Activated T-helper 17 cell treated with anti-CD3 and anti-CD28 coated beads, Interleukin-2, amount 50 U/mL, for 72 hours (primary cell): ENCODE measurements around the gene CCDC13. TPM values are rescaled to one million over a fixed set of nuclear protein-coding genes. Genes with fewer than 3 reads are reported as not detected.

Source experiments
- ATAC-seq: fragments of 150-1000 bp; cut with Tn5 transposase; replicated peaks from 2 replicates; pipeline ENCODE4 v1.10.0; 2021; ENCODE audit warnings: mild to moderate bottlenecking, moderate library complexity
- H3K27ac Mint-ChIP-seq: one replicate; pipeline ENCODE4 v1.8.0; 2022; ENCODE audit warnings: mixed read lengths
- H3K27me3 Mint-ChIP-seq: one replicate; pipeline ENCODE4 v1.8.0; 2022; ENCODE audit warnings: mixed read lengths
- H3K36me3 Mint-ChIP-seq: one replicate; pipeline ENCODE4 v1.8.0; 2022; ENCODE audit warnings: low read depth, mild to moderate bottlenecking, mixed read lengths
- H3K4me1 Mint-ChIP-seq: one replicate; pipeline ENCODE4 v1.8.0; 2022; ENCODE audit warnings: mixed read lengths
- H3K4me3 Mint-ChIP-seq: one replicate; pipeline ENCODE4 v1.8.0; 2022; ENCODE audit warnings: mild to moderate bottlenecking, mixed read lengths
- H3K9me3 Mint-ChIP-seq: one replicate; pipeline ENCODE4 v1.8.0; 2022; ENCODE audit warnings: mixed read lengths
- total RNA-seq, 2 donors: library from RNA; stranded (reverse); gene quantifications; one replicate each; pipeline ENCODE4 v1.2.3, GENCODE V29; 2022

Gene CCDC13
- total RNA-seq, 2 donors from 2014 or later, result 0.24 TPM; not detected in 1

- ATAC-seq, result no peak
- H3K4me3 Mint-ChIP-seq, result no peak overlapping the region
- no peaks in the 10 kb centered on the region for H3K36me3 Mint-ChIP-seq
- H3K27me3 Mint-ChIP-seq, result no peaks in the 10 kb centered on the region
- H3K27ac Mint-ChIP-seq, result no peak overlapping the region
- no peaks in the 10 kb centered on the region for H3K4me1 Mint-ChIP-seq
- H3K9me3 Mint-ChIP-seq, result no peaks in the 10 kb centered on the region
These were observed 33.5 kb downstream of the CCDC13 start for GRCh38 chr3:42739401-42740158.

- no peaks in the 10 kb centered on the region for H3K27me3 Mint-ChIP-seq
- H3K36me3 Mint-ChIP-seq, result no peaks in the 10 kb centered on the region
- ATAC-seq, result no peak
- no peaks in the 10 kb centered on the region for H3K9me3 Mint-ChIP-seq
- H3K4me3 Mint-ChIP-seq, result no peak overlapping the region
- no peak overlapping the region for H3K27ac Mint-ChIP-seq
- no peaks in the 10 kb centered on the region for H3K4me1 Mint-ChIP-seq
These were observed 36.5 kb downstream of the CCDC13 start for GRCh38 chr3:42736531-42736930.

- Mint-ChIP-seq H3K9me3 (no peaks in the 10 kb centered on the region), H3K27ac (no peak overlapping the region), H3K36me3 (no peaks in the 10 kb centered on the region), H3K4me3 (no peak overlapping the region), H3K4me1 (no peaks in the 10 kb centered on the region), H3K27me3 (no peaks in the 10 kb centered on the region)
- ATAC-seq, result no peak
These were observed 37.0 kb downstream of the CCDC13 start for GRCh38 chr3:42736081-42736480.

- Mint-ChIP-seq H3K4me1 (no peaks in the 10 kb centered on the region), H3K27ac (no peak overlapping the region), H3K27me3 (no peaks in the 10 kb centered on the region)
These were observed 37.4 kb downstream of the CCDC13 start for GRCh38 chr3:42735615-42736014.

GRCh38 chr3:42735019-42735418 lies 38.0 kb downstream of the CCDC13 start:
- H3K4me1 Mint-ChIP-seq, result no peaks in the 10 kb centered on the region
- no peak for ATAC-seq
- no peak overlapping the region for H3K4me3 Mint-ChIP-seq
- no peaks in the 10 kb centered on the region for H3K9me3 Mint-ChIP-seq
- no peak overlapping the region for H3K27ac Mint-ChIP-seq
- no peaks in the 10 kb centered on the region for H3K27me3 Mint-ChIP-seq
- H3K36me3 Mint-ChIP-seq, result no peaks in the 10 kb centered on the region

More at GRCh38 chr3:42735615-42736014, 37.4 kb downstream of the CCDC13 start:
- H3K9me3 Mint-ChIP-seq, result no peaks in the 10 kb centered on the region
- H3K36me3 Mint-ChIP-seq, result no peaks in the 10 kb centered on the region
- no peak overlapping the region for H3K4me3 Mint-ChIP-seq
- ATAC-seq, result no peak

GRCh38 chr3:42734263-42734860 lies 38.7 kb downstream of the CCDC13 start:
- ATAC-seq, result no peak
- Mint-ChIP-seq H3K27me3 (no peaks in the 10 kb centered on the region), H3K27ac (no peak overlapping the region), H3K9me3 (no peaks in the 10 kb centered on the region), H3K36me3 (no peaks in the 10 kb centered on the region), H3K4me1 (no peaks in the 10 kb centered on the region), H3K4me3 (no peak overlapping the region)

GRCh38 chr3:42733501-42734262 lies 39.4 kb downstream of the CCDC13 start:
- no peaks in the 10 kb centered on the region for H3K36me3 Mint-ChIP-seq
- ATAC-seq, result no peak
- H3K4me1 Mint-ChIP-seq, result no peaks in the 10 kb centered on the region
- H3K4me3 Mint-ChIP-seq, result no peak overlapping the region
- no peaks in the 10 kb centered on the region for H3K27me3 Mint-ChIP-seq
- no peak overlapping the region for H3K27ac Mint-ChIP-seq
- no peaks in the 10 kb centered on the region for H3K9me3 Mint-ChIP-seq

GRCh38 chr3:42732829-42733459 lies 40.1 kb downstream of the CCDC13 start:
- H3K4me1 Mint-ChIP-seq, result no peaks in the 10 kb centered on the region
- no peaks in the 10 kb centered on the region for H3K9me3 Mint-ChIP-seq
- no peaks in the 10 kb centered on the region for H3K36me3 Mint-ChIP-seq
- ATAC-seq, result no peak
- H3K4me3 Mint-ChIP-seq, result no peak overlapping the region
- H3K27me3 Mint-ChIP-seq, result no peaks in the 10 kb centered on the region
- H3K27ac Mint-ChIP-seq, result no peak overlapping the region

GRCh38 chr3:42732196-42732828 lies 40.7 kb downstream of the CCDC13 start:
- H3K27ac Mint-ChIP-seq, result no peak overlapping the region

GRCh38 chr3:42731476-42732195 lies 41.4 kb downstream of the CCDC13 start:
- Mint-ChIP-seq H3K27ac (no peak overlapping the region), H3K4me3 (no peak overlapping the region), H3K27me3 (no peaks in the 10 kb centered on the region), H3K4me1 (no peaks in the 10 kb centered on the region), H3K9me3 (no peaks in the 10 kb centered on the region), H3K36me3 (no peaks in the 10 kb centered on the region)
- ATAC-seq, result no peak

More at GRCh38 chr3:42732196-42732828, 40.7 kb downstream of the CCDC13 start:
- Mint-ChIP-seq H3K36me3 (no peaks in the 10 kb centered on the region), H3K4me3 (no peak overlapping the region), H3K27me3 (no peaks in the 10 kb centered on the region), H3K4me1 (no peaks in the 10 kb centered on the region), H3K9me3 (no peaks in the 10 kb centered on the region)
- no peak for ATAC-seq

GRCh38 chr3:42730706-42731420 lies 42.2 kb downstream of the CCDC13 start:
- Mint-ChIP-seq H3K27ac (no peak overlapping the region), H3K4me3 (no peak overlapping the region), H3K27me3 (no peaks in the 10 kb centered on the region), H3K9me3 (no peaks in the 10 kb centered on the region), H3K4me1 (no peaks in the 10 kb centered on the region), H3K36me3 (no peaks in the 10 kb centered on the region)
- no peak for ATAC-seq

- no peaks in the 10 kb centered on the region for H3K4me1 Mint-ChIP-seq
- peak overlapping the region; percentile 22 for H3K27ac Mint-ChIP-seq
These were observed 42.8 kb downstream of the CCDC13 start for GRCh38 chr3:42730294-42730693.

GRCh38 chr3:42729404-42730145 lies 43.5 kb downstream of the CCDC13 start:
- peak overlapping the region; percentile 22 for H3K27ac Mint-ChIP-seq
- H3K27me3 Mint-ChIP-seq, result peaks cover 4% of the 10 kb centered on the region
- no peaks in the 10 kb centered on the region for H3K9me3 Mint-ChIP-seq
- H3K36me3 Mint-ChIP-seq, result no peaks in the 10 kb centered on the region
- no peak for ATAC-seq
- H3K4me3 Mint-ChIP-seq, result no peak overlapping the region
- H3K4me1 Mint-ChIP-seq, result no peaks in the 10 kb centered on the region

More at GRCh38 chr3:42730294-42730693, 42.8 kb downstream of the CCDC13 start:
- Mint-ChIP-seq H3K4me3 (no peak overlapping the region), H3K36me3 (no peaks in the 10 kb centered on the region), H3K27me3 (peaks cover 4% of the 10 kb centered on the region), H3K9me3 (no peaks in the 10 kb centered on the region)
- no peak for ATAC-seq
